Gastrocnemius medialis (tissue), 4 donors: Measurements from ENCODE around the gene RNF19B.

Experiments used
- CTCF ChIP-seq, 5 experiments: fragments of 450-650 bp in 3 of 5; fragments of 200-600 bp in 2 of 5; sonication (generic) in 2 of 5; IDR thresholded peaks in 4 of 5; conservative IDR thresholded peaks in 1 of 5; 1 replicate in 4 of 5; 2 replicates in 1 of 5; pipeline ENCODE4 v1.5.1; 2016 to 2019; ENCODE audit warnings: antibody characterized with exemption in 5 of 5, mild to moderate bottlenecking in 3 of 5, moderate library complexity in 3 of 5
- POLR2A ChIP-seq, 2 donors: fragments of 450-650 bp; IDR thresholded peaks; one replicate each; pipeline ENCODE4 v1.6.1; 2017; ENCODE audit warnings: antibody characterized with exemption in 2 of 2, mild to moderate bottlenecking in 2 of 2, moderate library complexity in 2 of 2

- TF ChIP-seq CTCF (IDR thresholded peaks at IDR 0.05 in 4 of 5, conservative IDR thresholded peaks at IDR 0.05 in 1 of 5) (no peak), POLR2A (IDR thresholded peaks at IDR 0.05) (no peak)
Measured at GRCh38 chr1:32917521-32917920, 47.1 kb downstream of the RNF19B start.
